ENCODE data around the gene FCGR3B.
"Not testable (repeated sequence)": the region's sequence is repeated elsewhere in the genome, so short reads cannot be mapped to it uniquely, and the experiment has no call there.

The FCGR3B gene

GRCh38 chr1:161605762-161606540 is 25.0 kb downstream of the FCGR3B start:
- not testable (repeated sequence) for DNase-seq (ENCODE audit: low read depth in 2 of 2)

GRCh38 chr1:161605024-161605423 is 26.0 kb downstream of the FCGR3B start:
- DNase-seq (ENCODE audit: low read depth in 2 of 2): not testable (repeated sequence)

- DNase-seq (ENCODE audit: low read depth in 2 of 2): not testable (repeated sequence)
These were observed 33.9 kb downstream of the FCGR3B start for GRCh38 chr1:161597077-161597476.

GRCh38 chr1:161595583-161595982 is 35.4 kb downstream of the FCGR3B start:
- not testable (repeated sequence) for DNase-seq (ENCODE audit: low read depth in 2 of 2)

- DNase-seq (ENCODE audit: low read depth in 2 of 2): not testable (repeated sequence)
These were observed 35.8 kb downstream of the FCGR3B start for GRCh38 chr1:161595173-161595572.

GRCh38 chr1:161594269-161594984 is 36.5 kb downstream of the FCGR3B start:
- not testable (repeated sequence) for DNase-seq (ENCODE audit: low read depth in 2 of 2)

GRCh38 chr1:161593092-161593755 is 37.8 kb downstream of the FCGR3B start:
- not testable (repeated sequence) for DNase-seq (ENCODE audit: low read depth in 2 of 2)

GRCh38 chr1:161592586-161592985 is 38.4 kb downstream of the FCGR3B start:
- DNase-seq (ENCODE audit: low read depth in 2 of 2): not testable (repeated sequence)

GRCh38 chr1:161589920-161590319 is 41.1 kb downstream of the FCGR3B start:
- DNase-seq (ENCODE audit: low read depth in 2 of 2): not testable (repeated sequence)

- not testable (repeated sequence) for DNase-seq (ENCODE audit: low read depth in 2 of 2)
These were observed 41.6 kb downstream of the FCGR3B start for GRCh38 chr1:161589365-161589764.

- DNase-seq (ENCODE audit: low read depth in 2 of 2): not testable (repeated sequence)
These were observed 42.4 kb downstream of the FCGR3B start for GRCh38 chr1:161588596-161588995.

- DNase-seq (ENCODE audit: low read depth in 2 of 2): not testable (repeated sequence)
These were observed 48.1 kb downstream of the FCGR3B start for GRCh38 chr1:161582882-161583281.

GRCh38 chr1:161580879-161581537 is 50.0 kb downstream of the FCGR3B start:
- not testable (repeated sequence) for DNase-seq (ENCODE audit: low read depth in 2 of 2)

GRCh38 chr1:161579856-161580507 is 51.0 kb downstream of the FCGR3B start:
- DNase-seq (ENCODE audit: low read depth in 2 of 2): not testable (repeated sequence)

- DNase-seq (ENCODE audit: low read depth in 2 of 2): not testable (repeated sequence)
These were observed 54.3 kb downstream of the FCGR3B start for GRCh38 chr1:161576676-161577075.

Data from stimulated activated CD8-positive, alpha-beta memory T cell treated with anti-CD3 and anti-CD28 coated beads, Interleukin-15, amount 100 ng/mL, for 4 hours (primary cell).